GM13976 (cell line): ENCODE data around the gene GAR1.

ENCODE experiments used
- DNase-seq: peaks from one replicate; pipeline ENCODE4 v3.0.0; 2012; ENCODE audit warnings: low spot score
- in situ Hi-C: fragments of 300-500 bp; cut with MboI; formaldehyde crosslinking; loops from one replicate; pipeline ENCODE4 v1.12.0; 2022; ENCODE audit warnings: low sequenced_read_pairs, mixed read lengths, inconsistent platforms; ENCODE audit not compliant: unreplicated experiment
- TF ChIP-seq, protein P1 (sequence below): IDR thresholded peaks from 2 replicates; pipeline ENCODE4 v1.5.1; 2012; ENCODE audit warnings: borderline replicate concordance, mild to moderate bottlenecking; ENCODE audit not compliant: insufficient read depth; ENCODE audit errors: extremely low read depth, missing control alignments, control extremely low read depth

Gene GAR1

DNA sequence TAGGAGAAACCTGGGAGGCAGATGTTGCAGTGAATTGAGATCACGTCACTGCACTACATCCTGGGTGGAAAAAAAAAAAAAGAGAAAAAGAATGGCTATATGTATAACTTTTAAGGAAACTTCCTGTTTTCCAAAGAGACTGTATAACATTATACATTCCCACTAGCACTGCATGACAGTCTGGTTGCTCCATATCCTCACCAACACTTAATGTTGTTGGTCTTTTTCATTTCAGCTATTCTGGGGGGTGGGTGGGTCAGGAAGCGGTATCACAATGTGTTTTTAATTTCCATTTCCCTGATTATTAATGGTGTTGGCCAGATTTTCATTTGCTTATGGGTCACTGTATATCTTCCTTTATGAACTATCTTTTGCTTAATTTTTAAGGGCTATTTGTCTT is 45.7 kb downstream of the GAR1 start:
- in situ Hi-C loops: no loop called here
- TF ChIP-seq, protein P1, sequence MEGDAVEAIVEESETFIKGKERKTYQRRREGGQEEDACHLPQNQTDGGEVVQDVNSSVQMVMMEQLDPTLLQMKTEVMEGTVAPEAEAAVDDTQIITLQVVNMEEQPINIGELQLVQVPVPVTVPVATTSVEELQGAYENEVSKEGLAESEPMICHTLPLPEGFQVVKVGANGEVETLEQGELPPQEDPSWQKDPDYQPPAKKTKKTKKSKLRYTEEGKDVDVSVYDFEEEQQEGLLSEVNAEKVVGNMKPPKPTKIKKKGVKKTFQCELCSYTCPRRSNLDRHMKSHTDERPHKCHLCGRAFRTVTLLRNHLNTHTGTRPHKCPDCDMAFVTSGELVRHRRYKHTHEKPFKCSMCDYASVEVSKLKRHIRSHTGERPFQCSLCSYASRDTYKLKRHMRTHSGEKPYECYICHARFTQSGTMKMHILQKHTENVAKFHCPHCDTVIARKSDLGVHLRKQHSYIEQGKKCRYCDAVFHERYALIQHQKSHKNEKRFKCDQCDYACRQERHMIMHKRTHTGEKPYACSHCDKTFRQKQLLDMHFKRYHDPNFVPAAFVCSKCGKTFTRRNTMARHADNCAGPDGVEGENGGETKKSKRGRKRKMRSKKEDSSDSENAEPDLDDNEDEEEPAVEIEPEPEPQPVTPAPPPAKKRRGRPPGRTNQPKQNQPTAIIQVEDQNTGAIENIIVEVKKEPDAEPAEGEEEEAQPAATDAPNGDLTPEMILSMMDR: no peak

DNA sequence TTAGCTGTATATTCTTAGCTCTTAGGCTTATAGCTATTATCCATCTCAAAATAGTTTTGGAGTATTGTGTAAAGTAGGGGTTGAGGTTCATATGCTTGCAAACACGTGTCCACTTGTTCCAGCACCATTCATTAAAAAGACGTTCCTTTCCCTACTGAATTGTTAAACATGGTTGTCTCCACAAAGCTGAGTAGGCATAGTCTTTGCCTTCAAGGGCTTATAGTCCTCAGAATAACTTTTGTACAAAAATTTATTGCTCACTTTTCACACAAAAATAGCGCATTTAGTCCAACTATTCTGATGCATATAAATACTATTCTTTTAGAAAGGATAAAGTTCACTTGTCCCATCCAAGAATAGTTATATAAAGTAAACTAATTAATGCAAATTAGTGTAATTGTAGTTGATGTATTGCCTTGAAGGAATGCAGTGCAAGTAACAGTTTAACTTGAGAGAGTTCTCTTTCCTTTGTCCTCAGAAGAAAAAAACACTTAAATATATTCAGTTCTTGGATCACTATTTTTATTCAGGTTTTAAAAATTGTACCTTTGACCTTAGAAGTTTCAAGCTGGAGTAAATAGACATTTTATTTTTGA is 46.5 kb downstream of the GAR1 start:
- TF ChIP-seq, protein P1: no peak
- in situ Hi-C loops: no loop called here
- no peak for DNase-seq

More for the DNA sequence above, 45.7 kb downstream of the GAR1 start:
- DNase-seq: no peak

DNA sequence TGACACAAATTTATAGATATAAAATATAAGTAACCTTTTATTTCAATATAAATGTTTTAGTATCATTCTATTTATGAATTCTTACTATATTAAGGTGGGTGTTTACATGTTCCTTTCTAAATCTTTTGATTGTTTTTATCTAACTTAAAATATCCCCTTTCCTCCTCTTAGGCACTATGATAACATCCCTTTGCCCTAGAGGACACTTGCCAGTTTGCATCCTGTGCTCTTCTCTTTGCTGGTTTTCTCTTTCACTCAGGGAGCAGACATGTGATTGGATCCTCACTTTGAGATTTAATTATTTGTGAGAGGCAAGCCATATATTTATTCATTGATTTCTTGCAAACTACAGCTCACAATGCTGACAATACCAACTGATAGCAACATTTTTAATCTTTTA is 48.6 kb downstream of the GAR1 start:
- in situ Hi-C loops: no loop called here

DNA sequence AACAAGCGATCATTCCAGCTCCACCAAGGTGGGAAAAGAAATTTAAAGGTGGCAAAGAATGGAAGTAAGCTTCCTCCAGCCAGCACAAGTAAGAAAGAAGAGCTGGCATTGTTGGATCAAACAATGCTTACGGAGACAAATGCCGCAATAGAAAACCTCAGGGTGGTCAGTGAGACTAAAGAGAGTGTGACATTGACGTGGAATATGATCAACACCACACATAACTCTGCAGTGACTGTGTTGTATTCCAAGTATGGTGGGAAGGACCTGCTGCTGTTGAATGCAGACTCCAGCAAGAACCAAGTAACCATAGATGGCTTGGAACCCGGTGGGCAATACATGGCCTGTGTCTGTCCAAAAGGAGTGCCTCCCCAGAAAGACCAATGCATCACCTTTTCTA is 54.5 kb downstream of the GAR1 start:
- TF ChIP-seq, protein P1: no peak
- no peak for DNase-seq
- in situ Hi-C loops: no loop called here

More for the DNA sequence above, 48.6 kb downstream of the GAR1 start:
- TF ChIP-seq, protein P1: no peak
- no peak for DNase-seq

DNA sequence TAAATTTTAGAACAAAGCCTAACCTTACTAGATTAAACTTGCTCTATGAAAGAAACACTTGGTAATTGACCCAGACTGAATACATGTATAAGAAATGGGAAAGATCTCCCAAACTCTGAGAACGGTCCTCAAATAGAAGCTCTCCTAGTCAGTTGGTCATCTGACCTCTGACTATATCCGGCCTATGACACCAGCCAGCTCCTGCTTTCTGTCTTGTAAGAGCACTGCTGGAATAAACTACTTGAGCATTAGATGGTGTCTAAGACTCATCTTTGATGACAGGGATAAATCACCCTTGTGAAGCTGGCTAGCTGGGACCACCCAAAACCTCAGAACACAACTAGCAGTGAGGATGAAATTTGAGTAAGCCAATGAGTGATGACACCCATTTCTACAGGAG is 56.5 kb downstream of the GAR1 start:
- in situ Hi-C loops: no loop called here
- TF ChIP-seq, protein P1: no peak
- DNase-seq: no peak

DNA sequence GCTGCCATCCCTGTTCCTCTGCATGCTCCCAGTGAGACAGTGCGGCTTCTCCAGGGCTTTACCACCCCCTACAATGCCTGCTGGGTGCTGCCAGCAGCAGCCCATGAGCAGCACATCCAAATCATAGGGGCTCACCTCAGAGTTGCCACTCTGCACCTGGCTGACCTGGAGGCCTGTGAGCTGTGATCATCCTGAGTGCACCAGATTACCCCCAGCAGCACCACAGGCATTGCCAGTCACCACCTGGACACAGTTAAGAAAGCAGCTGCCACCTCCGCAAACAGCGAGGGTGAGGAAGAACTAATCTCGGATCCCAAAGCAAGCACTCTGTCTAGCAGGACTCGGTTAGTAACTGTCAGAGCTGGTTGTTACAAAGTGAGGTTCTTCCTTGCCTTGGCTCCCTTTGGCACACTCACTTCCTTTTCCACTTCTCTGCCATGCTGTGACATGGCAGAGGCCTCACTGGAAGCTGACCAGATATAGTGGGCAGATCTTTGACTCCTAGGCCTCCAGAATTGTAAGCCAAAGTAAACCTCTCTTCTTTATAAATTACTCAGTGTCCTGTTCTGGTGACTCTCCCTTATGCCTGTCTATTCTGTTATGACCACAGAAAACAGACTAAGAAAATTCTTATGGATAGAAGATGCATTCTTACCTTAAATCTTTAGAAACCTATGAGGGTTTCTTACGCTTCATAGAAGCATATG is 57.5 kb downstream of the GAR1 start:
- DNase-seq: no peak
- in situ Hi-C loops: no loop called here
- TF ChIP-seq, protein P1: no peak
